GM19043 (cell line): Measurements from ENCODE around the gene SVIL.
"Not testable (repeated sequence)": the region's sequence is repeated elsewhere in the genome, so short reads cannot be mapped to it uniquely, and the experiment has no call there.

Experiments
- ATAC-seq: cut with Tn5 transposase; IDR thresholded peaks from one replicate; pipeline ENCODE4 v1.9.1; 2021; ENCODE audit warnings: low read depth; ENCODE audit not compliant: unreplicated experiment

The SVIL gene

GRCh38 chr10:29607576-29607975 lies 27.2 kb downstream of the SVIL start:
- ATAC-seq: no peak

GRCh38 chr10:29606693-29607092 lies 28.1 kb downstream of the SVIL start:
- ATAC-seq: not testable (repeated sequence)

- no peak for ATAC-seq
Observed at GRCh38 chr10:29604291-29604825, 30.4 kb downstream of the SVIL start.

GRCh38 chr10:29603223-29603896 lies 31.4 kb downstream of the SVIL start:
- no peak for ATAC-seq

- no peak for ATAC-seq
Observed at GRCh38 chr10:29600821-29601220, 34.0 kb downstream of the SVIL start.

GRCh38 chr10:29600067-29600466 lies 34.7 kb downstream of the SVIL start:
- ATAC-seq: no peak

- no peak for ATAC-seq
Observed at GRCh38 chr10:29598851-29599311, 35.9 kb downstream of the SVIL start.

GRCh38 chr10:29596826-29597225 lies 37.9 kb downstream of the SVIL start:
- no peak for ATAC-seq

GRCh38 chr10:29596356-29596755 lies 38.4 kb downstream of the SVIL start:
- ATAC-seq: no peak

- no peak for ATAC-seq
Observed at GRCh38 chr10:29595636-29596225, 39.0 kb downstream of the SVIL start.

- ATAC-seq: no peak
Observed at GRCh38 chr10:29595146-29595545, 39.6 kb downstream of the SVIL start.

- ATAC-seq: no peak
Observed at GRCh38 chr10:29591651-29591968, 43.2 kb downstream of the SVIL start.

GRCh38 chr10:29590915-29591650 lies 43.7 kb downstream of the SVIL start:
- no peak for ATAC-seq

- no peak for ATAC-seq
Observed at GRCh38 chr10:29588629-29589421, 45.9 kb downstream of the SVIL start.

- not testable (repeated sequence) for ATAC-seq
Observed at GRCh38 chr10:29587750-29588628, 46.8 kb downstream of the SVIL start.

GRCh38 chr10:29587102-29587749 lies 47.5 kb downstream of the SVIL start:
- ATAC-seq: not testable (repeated sequence)

- no peak for ATAC-seq
Observed at GRCh38 chr10:29586509-29586908, 48.3 kb downstream of the SVIL start.

GRCh38 chr10:29585488-29585976 lies 49.2 kb downstream of the SVIL start:
- no peak for ATAC-seq

GRCh38 chr10:29584436-29584835 lies 50.3 kb downstream of the SVIL start:
- no peak for ATAC-seq
